RCC 7860 (cell line): ENCODE data around the gene PEAK1.
"Not testable (repeated sequence)": the region's sequence is repeated elsewhere in the genome, so short reads cannot be mapped to it uniquely, and the experiment has no call there.

Experiments
- DNase-seq: peaks from one replicate; pipeline ENCODE4 v3.0.0-alpha.2; 2015; ENCODE audit warnings: low spot score
- FAIRE-seq: peaks from 2 replicates; lab custom pipeline; 2012; peaks lifted over from hg19 to GRCh38; lab: Jason Lieb, UNC

PEAK1 gene

GRCh38 chr15:77406846-77407245 is 13.1 kb downstream of the PEAK1 start:
- FAIRE-seq (no peak), DNase-seq (no peak)

GRCh38 chr15:77406173-77406759 is 13.6 kb downstream of the PEAK1 start:
- FAIRE-seq, DNase-seq: not testable (repeated sequence)

- no peak for DNase-seq
- FAIRE-seq = no peak
Observed at GRCh38 chr15:77402740-77403379, 17.0 kb downstream of the PEAK1 start.

- no peak for FAIRE-seq
- no peak for DNase-seq
Observed at GRCh38 chr15:77400258-77400657, 19.6 kb downstream of the PEAK1 start.

GRCh38 chr15:77398927-77399326 is 21.0 kb downstream of the PEAK1 start:
- DNase-seq (no peak), FAIRE-seq (no peak)

GRCh38 chr15:77396692-77397091 is 23.2 kb downstream of the PEAK1 start:
- FAIRE-seq = no peak
- DNase-seq = no peak

- FAIRE-seq = no peak
- no peak for DNase-seq
Observed at GRCh38 chr15:77395013-77395774, 24.7 kb downstream of the PEAK1 start.

- DNase-seq (no peak), FAIRE-seq (no peak)
Observed at GRCh38 chr15:77393471-77393840, 26.4 kb downstream of the PEAK1 start.

GRCh38 chr15:77392762-77393470 is 27.0 kb downstream of the PEAK1 start:
- FAIRE-seq (no peak), DNase-seq (no peak)

- no peak for DNase-seq
- FAIRE-seq = no peak
Observed at GRCh38 chr15:77391372-77391951, 28.4 kb downstream of the PEAK1 start.

- DNase-seq (no peak), FAIRE-seq (no peak)
Observed at GRCh38 chr15:77387365-77388105, 32.4 kb downstream of the PEAK1 start.

GRCh38 chr15:77386626-77387025 is 33.3 kb downstream of the PEAK1 start:
- FAIRE-seq (no peak), DNase-seq (no peak)

- no peak for FAIRE-seq
- DNase-seq = no peak
Observed at GRCh38 chr15:77384589-77385359, 35.1 kb downstream of the PEAK1 start.

GRCh38 chr15:77384086-77384485 is 35.8 kb downstream of the PEAK1 start:
- no peak for FAIRE-seq
- no peak for DNase-seq

GRCh38 chr15:77380033-77380432 is 39.9 kb downstream of the PEAK1 start:
- FAIRE-seq (no peak), DNase-seq (no peak)

- DNase-seq (no peak), FAIRE-seq (no peak)
Observed at GRCh38 chr15:77376770-77377169, 43.1 kb downstream of the PEAK1 start.

GRCh38 chr15:77375133-77375532 is 44.8 kb downstream of the PEAK1 start:
- no peak for FAIRE-seq
- DNase-seq = no peak

GRCh38 chr15:77373441-77373840 is 46.5 kb downstream of the PEAK1 start:
- FAIRE-seq (no peak), DNase-seq (no peak)

GRCh38 chr15:77371850-77372563 is 47.9 kb downstream of the PEAK1 start:
- FAIRE-seq = no peak

More at GRCh38 chr15:77371850-77372563, 47.9 kb downstream of the PEAK1 start:
- DNase-seq = no peak
